Immature natural killer cell (primary cell): ENCODE measurements around the gene RNF166. TPM values are rescaled to one million over a fixed set of nuclear protein-coding genes. Genes with fewer than 3 reads are reported as not detected.
A peak's percentile ranks its signal among the peaks of the same experiment; 100 is the strongest.

Experiments used
- DNase-seq, 3 donors: peaks; one replicate each; pipeline ENCODE4 v3.0.0; 2022; ENCODE audit warnings: mixed read lengths in 1 of 3
- H3K27ac Mint-ChIP-seq, 6 donors: one replicate each; pipeline ENCODE4 v1.8.0; 2020; ENCODE audit warnings: mixed read lengths in 6 of 6, mild to moderate bottlenecking in 5 of 6, inconsistent platforms in 4 of 6, moderate library complexity in 3 of 6
- H3K27me3 Mint-ChIP-seq, 3 donors: one replicate each; pipeline ENCODE4 v1.8.0; 2020 to 2021; ENCODE audit warnings: low read depth in 3 of 3, mild to moderate bottlenecking in 3 of 3, mixed read lengths in 3 of 3, moderate library complexity in 3 of 3, inconsistent platforms in 1 of 3
- H3K36me3 Mint-ChIP-seq, 3 donors: one replicate each; pipeline ENCODE4 v1.8.0; 2020; ENCODE audit warnings: mixed read lengths in 3 of 3, inconsistent platforms in 2 of 3, mild to moderate bottlenecking in 2 of 3
- H3K4me1 Mint-ChIP-seq, 2 donors: one replicate each; pipeline ENCODE4 v1.8.0; 2020; ENCODE audit warnings: inconsistent platforms in 2 of 2, mild to moderate bottlenecking in 2 of 2, mixed read lengths in 2 of 2, moderate library complexity in 1 of 2
- H3K4me3 Mint-ChIP-seq, 5 donors: one replicate each; pipeline ENCODE4 v1.8.0; 2020; ENCODE audit warnings: mild to moderate bottlenecking in 5 of 5, mixed read lengths in 5 of 5, inconsistent platforms in 3 of 5, moderate library complexity in 3 of 5
- H3K9me3 Mint-ChIP-seq, 6 donors: one replicate each; pipeline ENCODE4 v1.8.0; 2020; ENCODE audit warnings: mild to moderate bottlenecking in 6 of 6, mixed read lengths in 6 of 6, inconsistent platforms in 4 of 6, moderate library complexity in 3 of 6
- polyA plus RNA-seq, 3 donors: library from polyadenylated mRNA; unstranded; fragments of 300-500 nt; fragmentation: Illumina TruSeq; gene quantifications; one replicate each; pipeline ENCODE4 v1.2.3, GENCODE V29; 2021

RNF166 gene
- polyA plus RNA-seq, 3 donors from 2014 or later = 129 to 157 (median 141) TPM

DNA sequence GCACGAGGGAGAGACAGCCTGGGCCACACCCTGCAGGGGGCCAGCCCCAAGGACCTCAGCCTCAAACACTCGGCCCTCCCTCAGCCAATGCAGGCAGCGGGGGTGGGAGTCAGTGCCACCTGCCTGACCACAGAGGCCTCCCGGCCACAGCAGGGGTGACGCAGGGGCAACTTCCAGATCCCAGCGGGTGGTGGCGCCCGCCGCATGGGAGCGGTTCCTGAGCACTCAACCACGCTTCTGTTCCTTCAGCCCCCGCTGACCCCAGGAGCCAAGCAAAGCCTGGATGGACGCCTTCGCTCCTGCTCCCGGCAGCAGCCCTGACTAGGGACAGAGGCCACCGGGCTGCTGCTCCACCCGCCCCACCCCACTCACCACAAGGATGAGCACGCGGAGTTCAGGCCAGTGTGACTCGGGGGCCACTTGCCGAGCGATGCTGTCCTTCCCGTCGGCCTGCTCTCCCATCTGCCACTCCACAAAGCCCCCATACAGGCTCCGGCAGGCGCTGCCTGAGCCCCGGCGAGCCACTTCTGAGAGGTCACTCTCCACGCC, 50.4 kb downstream of the RNF166 start:
- peaks cover 0 to 9% (median 6%) of the 10 kb centered on the region in 3 donors for H3K36me3 Mint-ChIP-seq
- H3K27ac Mint-ChIP-seq = peak overlapping the region in 1 of 6 donors; percentile 48
- H3K4me3 Mint-ChIP-seq = no peak overlapping the region
- no peaks in the 10 kb centered on the region for H3K9me3 Mint-ChIP-seq
- DNase-seq = no peak
- H3K27me3 Mint-ChIP-seq = peaks cover 25 to 40% (median 26%) of the 10 kb centered on the region in 3 donors
- H3K4me1 Mint-ChIP-seq = peaks cover 32 to 40% of the 10 kb centered on the region in 2 donors

DNA sequence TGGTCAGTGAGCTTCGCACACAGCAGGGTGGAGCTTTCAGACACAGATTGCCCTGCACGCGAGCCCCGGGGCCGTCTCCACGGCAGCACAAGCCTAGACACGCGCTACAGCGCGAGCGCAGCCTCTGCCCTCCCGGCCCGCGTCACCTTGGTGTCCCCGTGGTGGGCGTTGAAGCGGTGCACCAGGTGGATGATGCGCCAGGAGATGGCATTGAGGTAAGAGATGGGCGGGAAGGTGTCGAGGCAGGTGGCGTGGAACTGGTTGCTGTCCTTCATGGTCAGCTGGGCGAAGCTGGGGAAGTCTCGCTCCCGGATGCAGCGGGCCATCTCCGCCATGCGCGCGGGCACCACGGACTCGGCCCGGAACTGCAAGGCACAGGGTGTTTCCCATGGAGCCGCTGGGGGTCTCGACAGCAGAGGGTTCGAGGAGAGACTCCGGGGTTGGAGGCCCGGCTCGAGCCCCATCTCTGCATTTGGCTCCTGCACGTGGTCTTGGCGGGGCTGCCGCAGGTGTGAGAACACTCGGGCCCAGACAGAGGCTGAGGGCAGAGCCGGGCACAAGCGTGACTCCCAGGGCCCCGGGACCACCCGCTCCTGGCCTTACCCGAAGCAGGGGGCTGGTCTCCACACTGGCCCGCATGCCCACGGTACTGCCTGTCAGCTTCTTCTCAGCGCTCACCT, 51.0 kb downstream of the RNF166 start:
- Mint-ChIP-seq H3K4me3 (peak overlapping the region in 4 of 5 donors; percentile 79 to 86 (median 84)), H3K27ac (peak overlapping the region; percentile 84 to 99 (median 98)), H3K27me3 (peaks cover 28 to 45% (median 29%) of the 10 kb centered on the region in 3 donors), H3K4me1 (peaks cover 32 to 42% of the 10 kb centered on the region in 2 donors), H3K9me3 (no peaks in the 10 kb centered on the region), H3K36me3 (peaks cover 0 to 9% (median 6%) of the 10 kb centered on the region in 3 donors)
- no peak for DNase-seq

DNA sequence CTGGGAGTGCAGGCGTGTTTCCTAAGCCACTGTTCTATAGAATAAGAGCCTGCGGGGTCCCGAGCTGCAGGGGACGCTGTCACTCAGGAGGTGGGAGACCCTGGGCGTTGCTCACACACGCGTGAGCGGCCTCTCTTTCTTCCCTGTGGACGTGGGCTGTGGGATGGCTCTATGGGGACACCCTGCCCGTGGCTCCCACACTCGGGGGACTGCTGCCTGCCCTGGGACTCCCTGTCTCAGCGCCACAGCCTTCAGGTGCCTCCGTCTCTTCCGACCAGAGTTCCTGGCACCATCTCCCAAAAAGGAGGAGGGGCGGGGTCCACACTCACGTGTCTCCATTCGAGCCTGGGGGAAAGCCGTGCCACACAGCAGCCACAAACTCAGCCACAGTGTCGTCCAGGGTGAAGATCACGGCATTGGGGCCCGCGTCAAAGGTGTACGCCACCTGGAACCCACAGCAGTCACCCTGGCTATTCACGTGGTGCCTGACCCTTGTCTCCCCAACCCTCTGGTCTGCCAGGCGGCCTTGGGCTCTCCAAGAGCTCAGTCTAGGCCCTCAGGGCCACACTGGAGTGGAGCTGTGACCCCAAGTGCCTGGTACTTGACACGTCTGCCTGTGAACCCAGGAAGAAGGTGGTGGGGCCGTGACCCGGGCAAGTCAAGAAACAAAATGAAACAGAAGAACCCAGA, 51.7 kb downstream of the RNF166 start:
- Mint-ChIP-seq H3K27ac (peak overlapping the region; percentile 84 to 99 (median 98)), H3K36me3 (peaks cover 0 to 9% (median 6%) of the 10 kb centered on the region in 3 donors)

DNA sequence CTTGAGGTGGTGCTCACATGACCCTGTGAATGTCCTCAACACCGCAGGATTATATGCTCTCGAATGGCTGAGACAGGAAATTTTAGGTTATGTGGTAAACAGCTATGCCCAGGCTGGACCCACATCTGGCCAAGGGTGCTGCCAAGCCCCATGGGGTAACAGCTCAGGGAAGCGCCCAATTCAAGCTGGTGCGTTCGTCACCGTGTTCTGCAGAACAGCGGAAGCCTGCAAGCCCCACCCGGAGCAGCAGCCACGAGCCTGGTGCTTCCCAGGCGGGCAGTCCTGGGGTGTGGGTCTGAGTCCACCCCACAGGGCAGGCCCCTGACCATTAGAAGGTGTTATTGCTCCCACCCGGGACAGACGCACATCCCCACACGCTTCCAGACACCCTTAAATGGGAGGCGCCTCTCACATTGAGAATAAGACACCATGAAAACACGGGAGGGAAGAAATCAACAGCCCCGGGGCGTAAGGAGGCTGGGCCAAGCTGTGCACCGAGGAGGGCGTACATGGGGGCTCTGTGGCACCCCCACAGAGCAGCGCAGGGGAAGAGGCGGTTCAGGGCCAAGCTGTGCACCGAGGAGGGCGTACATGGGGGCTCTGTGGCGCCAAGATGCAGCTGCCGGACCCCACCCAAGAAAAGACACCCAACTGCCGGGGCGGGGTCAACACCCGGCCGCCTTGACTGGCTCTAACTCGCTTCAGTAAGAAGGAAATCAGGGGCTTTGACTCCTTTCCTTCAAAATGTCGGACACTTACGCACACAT, 52.4 kb downstream of the RNF166 start:
- no peaks in the 10 kb centered on the region for H3K9me3 Mint-ChIP-seq
- H3K36me3 Mint-ChIP-seq = peaks cover 3 to 12% (median 9%) of the 10 kb centered on the region in 3 donors
- H3K27ac Mint-ChIP-seq = peak overlapping the region; percentile 84 to 99 (median 98)
- DNase-seq = peak; percentile 89 to 90 (median 90)
- peaks cover 39 to 50% of the 10 kb centered on the region in 2 donors for H3K4me1 Mint-ChIP-seq
- H3K4me3 Mint-ChIP-seq = peak overlapping the region; percentile 79 to 86 (median 83)
- peaks cover 36 to 50% (median 40%) of the 10 kb centered on the region in 3 donors for H3K27me3 Mint-ChIP-seq

More for the DNA sequence above, 51.7 kb downstream of the RNF166 start:
- H3K27me3 Mint-ChIP-seq = peaks cover 32 to 50% (median 35%) of the 10 kb centered on the region in 3 donors
- peak overlapping the region; percentile 79 to 86 (median 83) for H3K4me3 Mint-ChIP-seq
- H3K9me3 Mint-ChIP-seq = no peaks in the 10 kb centered on the region
- peaks cover 32 to 45% of the 10 kb centered on the region in 2 donors for H3K4me1 Mint-ChIP-seq
- DNase-seq = no peak

DNA sequence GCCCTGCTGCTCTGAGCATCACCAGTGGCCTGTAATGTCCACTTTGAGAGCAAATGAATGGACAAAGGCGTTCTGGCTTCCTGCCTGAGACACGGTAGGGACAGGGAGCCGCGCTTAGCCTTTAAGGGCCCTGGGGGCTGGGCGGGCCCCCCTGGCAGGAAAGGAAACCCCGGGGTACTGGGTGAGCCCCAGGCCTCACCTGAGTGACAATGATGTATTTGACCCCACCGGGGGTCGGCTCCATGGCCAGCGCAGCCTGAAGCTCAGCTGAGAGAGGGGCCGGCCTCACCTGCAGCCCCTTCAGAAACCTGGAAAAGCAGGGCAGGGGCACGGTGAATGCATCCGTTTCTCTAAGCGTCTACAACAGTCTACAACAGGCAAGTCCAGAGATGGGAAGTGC, 53.1 kb downstream of the RNF166 start:
- Mint-ChIP-seq H3K4me3 (peak overlapping the region; percentile 79 to 86 (median 83)), H3K9me3 (no peaks in the 10 kb centered on the region), H3K36me3 (peaks cover 3 to 12% (median 9%) of the 10 kb centered on the region in 3 donors), H3K4me1 (peaks cover 39 to 53% of the 10 kb centered on the region in 2 donors), H3K27ac (peak overlapping the region; percentile 84 to 99 (median 98)), H3K27me3 (peaks cover 40 to 50% (median 40%) of the 10 kb centered on the region in 3 donors)
- no peak for DNase-seq

DNA sequence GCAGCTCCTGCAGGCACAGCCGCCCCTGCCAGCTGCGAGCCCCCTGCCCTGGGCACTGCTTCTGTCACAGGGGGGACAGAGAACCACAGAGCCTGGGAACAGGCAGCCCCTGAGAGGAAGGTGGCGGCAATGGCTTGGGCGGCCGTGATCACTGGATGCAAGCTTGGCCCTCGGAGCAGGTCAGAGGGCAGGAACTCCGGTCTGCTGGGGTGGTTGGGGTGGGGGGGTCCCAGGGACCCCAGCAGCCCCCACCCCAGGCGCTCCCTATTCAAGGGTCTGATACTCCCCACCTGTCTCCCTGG, 53.5 kb downstream of the RNF166 start:
- peak overlapping the region in 4 of 5 donors; percentile 79 to 86 (median 84) for H3K4me3 Mint-ChIP-seq
- peak overlapping the region; percentile 62 to 99 (median 98) for H3K27ac Mint-ChIP-seq
- H3K36me3 Mint-ChIP-seq = peaks cover 3 to 12% (median 9%) of the 10 kb centered on the region in 3 donors
- peaks cover 39 to 53% of the 10 kb centered on the region in 2 donors for H3K4me1 Mint-ChIP-seq
- peaks cover 40 to 50% (median 41%) of the 10 kb centered on the region in 3 donors for H3K27me3 Mint-ChIP-seq
- H3K9me3 Mint-ChIP-seq = no peaks in the 10 kb centered on the region
- no peak for DNase-seq

DNA sequence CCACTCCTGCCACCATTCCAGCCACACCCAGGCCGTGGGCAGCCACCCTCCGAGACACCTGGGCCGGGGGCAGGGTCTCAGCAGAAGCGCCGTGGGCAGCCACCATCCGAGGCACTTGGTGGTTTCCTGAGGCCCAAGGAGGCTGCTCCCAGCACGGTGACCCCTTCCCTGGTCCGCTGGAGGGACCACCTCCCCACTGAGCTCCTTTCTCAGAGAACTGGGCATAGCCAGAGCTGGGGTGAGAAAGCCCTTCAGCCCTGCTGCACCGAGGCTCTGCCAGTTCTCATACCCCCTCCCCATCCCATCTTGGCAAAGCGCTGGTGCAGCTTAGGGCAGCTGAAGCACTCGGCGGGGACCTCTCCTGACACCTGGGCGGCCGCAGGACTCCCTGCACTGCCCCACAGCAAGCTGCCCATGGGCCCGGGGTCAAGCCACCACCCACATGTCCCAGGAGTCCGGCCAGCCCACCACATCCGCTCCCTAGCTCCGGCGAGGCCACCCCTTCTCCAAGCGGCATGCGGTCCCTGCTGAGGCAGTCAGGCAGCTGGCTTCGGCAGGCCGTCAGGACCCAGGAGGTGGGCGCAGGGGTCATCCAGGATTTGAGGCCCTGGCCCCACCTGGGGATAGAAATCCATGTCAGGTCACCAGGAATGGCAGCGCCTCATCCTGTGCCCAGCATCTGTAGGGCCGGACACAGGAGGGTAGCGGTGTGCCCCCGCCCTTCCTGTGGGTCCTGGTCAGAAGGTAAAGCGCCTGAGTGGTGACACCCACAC, 54.0 kb downstream of the RNF166 start:
- peak overlapping the region; percentile 84 to 98 (median 92) for H3K27ac Mint-ChIP-seq
- peak overlapping the region in 4 of 5 donors; percentile 15 to 96 (median 49) for H3K4me3 Mint-ChIP-seq
- no peaks in the 10 kb centered on the region for H3K9me3 Mint-ChIP-seq
- no peak for DNase-seq
- H3K27me3 Mint-ChIP-seq = peaks cover 40 to 50% (median 41%) of the 10 kb centered on the region in 3 donors
- peaks cover 3 to 12% (median 9%) of the 10 kb centered on the region in 3 donors for H3K36me3 Mint-ChIP-seq
- peaks cover 39 to 53% of the 10 kb centered on the region in 2 donors for H3K4me1 Mint-ChIP-seq

DNA sequence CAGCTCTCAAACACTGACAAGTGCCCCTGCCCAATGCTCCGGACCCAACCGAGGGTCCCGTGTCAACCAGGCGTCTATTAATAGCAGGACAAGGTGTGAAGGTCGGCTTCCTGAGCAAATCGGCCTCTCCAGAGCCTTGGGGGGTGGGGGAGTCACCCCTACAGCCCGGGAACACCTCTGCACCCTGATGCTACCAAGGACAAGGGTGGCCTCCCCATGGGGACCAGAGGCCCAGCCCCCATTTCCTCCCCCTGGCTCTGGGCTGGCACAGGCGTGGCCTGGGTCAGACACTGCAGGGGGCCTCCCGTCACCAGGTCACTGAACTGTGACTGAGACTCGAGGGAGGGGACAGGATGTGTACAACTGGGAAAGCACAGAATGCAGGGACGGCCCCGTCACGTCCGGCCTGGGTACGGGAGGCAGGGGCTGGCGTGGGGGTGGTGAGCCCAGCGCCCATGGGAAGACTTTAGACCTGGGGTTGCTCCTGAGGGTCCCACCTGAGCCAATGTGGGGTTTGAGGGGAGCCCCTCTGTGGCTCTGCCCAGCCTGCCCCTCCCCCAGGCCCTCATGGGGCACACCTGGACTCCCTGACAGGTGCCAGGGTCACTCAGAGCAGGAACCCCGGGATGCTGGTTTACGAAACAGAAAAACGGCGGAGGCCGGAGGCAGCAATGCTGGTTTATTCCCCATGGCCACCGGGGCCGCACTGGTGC, 54.8 kb downstream of the RNF166 start:
- Mint-ChIP-seq H3K36me3 (peaks cover 3 to 12% (median 9%) of the 10 kb centered on the region in 3 donors), H3K4me3 (peak overlapping the region; percentile 95 to 98 (median 96)), H3K27ac (peak overlapping the region; percentile 87 to 98 (median 98)), H3K27me3 (peaks cover 40 to 50% (median 41%) of the 10 kb centered on the region in 3 donors), H3K4me1 (peaks cover 39 to 55% of the 10 kb centered on the region in 2 donors), H3K9me3 (no peaks in the 10 kb centered on the region)
- DNase-seq = peak; percentile 83 to 86 (median 86)

DNA sequence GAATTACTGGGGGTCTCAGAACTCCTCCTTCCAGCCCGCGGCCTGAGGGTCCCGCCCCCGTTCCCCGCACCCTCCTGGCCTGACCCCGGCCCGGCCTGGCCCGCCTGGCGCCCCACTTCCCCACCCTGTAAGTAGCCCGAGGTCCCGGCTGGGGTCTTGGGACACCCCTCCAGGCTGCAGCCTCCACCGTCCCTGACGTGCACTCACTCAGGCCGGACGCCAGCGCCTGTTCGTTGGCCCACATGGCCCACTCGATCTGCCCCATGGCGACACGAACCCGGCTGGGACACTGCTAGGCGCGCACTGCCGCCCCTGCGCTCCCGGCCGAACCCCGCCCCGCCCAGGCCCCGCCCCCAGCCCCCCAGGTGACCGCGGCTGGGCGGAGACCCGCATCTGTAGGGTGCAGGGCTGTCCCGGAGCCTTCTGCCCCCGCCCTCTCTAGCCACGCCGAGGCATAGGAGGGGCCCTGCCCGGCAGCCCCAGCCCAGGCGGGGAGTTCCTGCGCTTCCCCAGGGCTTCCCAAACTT, 55.4 kb downstream of the RNF166 start, which contains the start of gene CYBA:
Gene CYBA (minus strand): TSS at position 305 of the 527 bp plus-strand sequence. CDS start 40 bp downstream, at position 265.
- Mint-ChIP-seq H3K27me3 (peaks cover 40 to 46% (median 44%) of the 10 kb centered on the region in 3 donors), H3K4me3 (peak within 1 kb of the TSS; percentile 95 to 98 (median 96)), H3K4me1 (peaks cover 39 to 58% of the 10 kb centered on the region in 2 donors), H3K27ac (peak within 1 kb of the TSS; percentile 92 to 98 (median 98)), H3K9me3 (no peaks in the 10 kb centered on the region), H3K36me3 (peaks cover 3 to 12% (median 9%) of the 10 kb centered on the region in 3 donors)
- peak; percentile 89 to 90 (median 90) for DNase-seq

DNA sequence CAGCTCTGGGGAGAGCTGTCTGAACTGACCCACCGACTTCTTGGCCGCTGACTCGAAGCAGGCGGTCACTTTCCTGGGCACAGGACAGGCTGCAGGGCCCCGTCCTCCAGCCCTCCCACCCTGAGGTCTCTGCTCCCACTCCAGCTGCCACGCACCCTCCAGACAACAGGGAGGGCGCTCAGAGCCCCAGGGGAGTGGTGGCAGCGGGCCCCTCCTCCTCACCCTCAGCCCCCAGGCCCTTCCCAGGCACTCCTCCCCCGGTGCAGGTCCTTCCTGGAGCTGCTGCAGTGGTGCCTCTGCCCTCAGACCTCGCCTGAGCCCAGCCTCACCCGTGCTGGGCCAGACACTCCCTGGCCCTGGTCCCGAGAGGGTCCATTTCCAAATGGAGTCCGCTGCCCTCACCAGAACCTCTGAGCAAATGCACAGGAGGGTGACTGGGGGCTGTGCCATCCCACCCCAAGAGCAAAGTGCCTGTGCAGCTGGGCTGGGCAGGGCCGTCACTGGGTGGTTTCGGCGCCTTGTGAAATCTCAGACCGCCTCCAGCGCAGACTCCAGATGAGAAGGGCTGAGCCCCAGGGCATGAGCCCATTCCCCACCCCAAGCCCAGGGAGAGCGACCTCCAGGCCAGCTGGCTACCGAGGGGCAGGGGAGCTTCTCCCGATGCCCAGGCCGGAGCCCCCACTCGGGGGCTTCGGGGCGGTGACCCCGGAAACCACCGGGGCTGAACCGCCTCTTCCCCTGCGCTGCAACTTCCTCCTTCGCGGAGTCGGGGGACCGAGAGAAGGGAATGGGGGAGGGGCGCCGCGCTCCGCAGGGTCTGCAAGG, 56.1 kb downstream of the RNF166 start:
- no peaks in the 10 kb centered on the region for H3K9me3 Mint-ChIP-seq
- H3K4me1 Mint-ChIP-seq = peaks cover 45 to 60% of the 10 kb centered on the region in 2 donors
- H3K36me3 Mint-ChIP-seq = peaks cover 3 to 12% (median 9%) of the 10 kb centered on the region in 3 donors
- peaks cover 43 to 45% (median 44%) of the 10 kb centered on the region in 3 donors for H3K27me3 Mint-ChIP-seq
- DNase-seq = peak; percentile 72 to 76 (median 75)
- peak overlapping the region; percentile 95 to 98 (median 96) for H3K4me3 Mint-ChIP-seq
- peak overlapping the region; percentile 92 to 98 (median 98) for H3K27ac Mint-ChIP-seq
